ELF-1 (cell line): ENCODE results near the gene ZNF436.

Experiments used
- DNase-seq: peaks from one replicate; pipeline ENCODE4 v3.0.0-alpha.2; 2016; ENCODE audit warnings: low read depth, low spot score

The ZNF436 gene

GRCh38 chr1:23366598-23366997 is 3.0 kb downstream of the ZNF436 start:
- DNase-seq = no peak

GRCh38 chr1:23366146-23366545 is 3.5 kb downstream of the ZNF436 start:
- DNase-seq = no peak

GRCh38 chr1:23362218-23362713 is 7.4 kb downstream of the ZNF436 start:
- DNase-seq = no peak

GRCh38 chr1:23358310-23358875 is 11.2 kb downstream of the ZNF436 start:
- no peak for DNase-seq

GRCh38 chr1:23357138-23357908 is 12.3 kb downstream of the ZNF436 start:
- peak; percentile 76 for DNase-seq

GRCh38 chr1:23356471-23357137 is 13.0 kb downstream of the ZNF436 start:
- no peak for DNase-seq

- no peak for DNase-seq
Measured at GRCh38 chr1:23354245-23354644, 15.4 kb downstream of the ZNF436 start.

GRCh38 chr1:23352096-23352695 is 17.4 kb downstream of the ZNF436 start:
- DNase-seq = no peak

- no peak for DNase-seq
Measured at GRCh38 chr1:23345920-23346319, 23.7 kb downstream of the ZNF436 start.

- peak; percentile 38 for DNase-seq
Measured at GRCh38 chr1:23344987-23345472, 24.6 kb downstream of the ZNF436 start.

- peak; percentile 100 for DNase-seq
Measured at GRCh38 chr1:23344111-23344986, 25.3 kb downstream of the ZNF436 start, which contains the start of gene HNRNPR. Gene HNRNPR, minus strand, starts transcription at chr1:23344284. Its CDS starts 3,276 bp downstream, at chr1:23341008.

GRCh38 chr1:23343221-23344110 is 26.2 kb downstream of the ZNF436 start:
- DNase-seq = peak; percentile 44

GRCh38 chr1:23341931-23342692 is 27.5 kb downstream of the ZNF436 start:
- no peak for DNase-seq

GRCh38 chr1:23339632-23340031 is 30.0 kb downstream of the ZNF436 start:
- no peak for DNase-seq

GRCh38 chr1:23337869-23338268 is 31.8 kb downstream of the ZNF436 start:
- DNase-seq = no peak

GRCh38 chr1:23331713-23332112 is 37.9 kb downstream of the ZNF436 start:
- no peak for DNase-seq

GRCh38 chr1:23330846-23331245 is 38.8 kb downstream of the ZNF436 start:
- no peak for DNase-seq

- no peak for DNase-seq
Measured at GRCh38 chr1:23325393-23325792, 44.2 kb downstream of the ZNF436 start.

GRCh38 chr1:23322770-23323169 is 46.9 kb downstream of the ZNF436 start:
- DNase-seq = no peak
